HCT116 (cell line): ENCODE measurements around the gene ARSB. TPM values are rescaled to one million over a fixed set of nuclear protein-coding genes. Genes with fewer than 3 reads are reported as not detected.

Experiments used
- ATAC-seq: fragments of 200-7000 bp; cut with Tn5 transposase; 2 replicates; pipeline ENCODE4 v1.9.1; 2020; ENCODE audit warnings: mild to moderate bottlenecking, moderate library complexity
- BruUV-seq: library from RNA; stranded (reverse); fragments of 400-500 nt; replicated peaks from 2 replicates; lab custom pipeline; 2021; lab: Mats Ljungman, UMichigan
- CTCF ChIA-PET: fragments of 300-600 bp; sonication (Branson Sonifier 250); formaldehyde crosslinking; loops from one replicate; lab custom pipeline; 2021; ENCODE audit warnings: antibody characterized with exemption; lab: Charles Lee
- POLR2A ChIA-PET: fragments of 300-600, 350-600 bp; sonication (Branson Sonifier 250); formaldehyde crosslinking; loops from one replicate; lab custom pipeline; 2021; ENCODE audit warnings: antibody characterized with exemption; lab: Charles Lee
- RAD21 ChIA-PET, 2 experiments: fragments of 300-600 bp; sonication (Branson Sonifier 250); formaldehyde crosslinking; loops; one replicate each; lab custom pipeline; 2023; ENCODE audit warnings: low total read pairs in 2 of 2; ENCODE audit not compliant: uncharacterized antibody in 2 of 2, unreplicated experiment in 2 of 2, low non-redundant PET in 1 of 2; lab: Charles Lee
- DNase-seq: peaks from one replicate; pipeline ENCODE4 v3.0.0-alpha.2; 2010; ENCODE audit warnings: low read depth, low spot score
- H2AFZ ChIP-seq: fragments of 200-600 bp; shearing (Covaris generic), sonication (generic); 2 replicates; pipeline ENCODE4 v1.6.1; 2017; ENCODE audit warnings: low read depth, mixed run types, mixed read lengths, antibody characterized with exemption, low read length; ENCODE audit not compliant: poor library complexity, severe bottlenecking
- H3K27ac ChIP-seq: 2 replicates; pipeline ENCODE4 v1.5.1; 2012; ENCODE audit warnings: low read depth, low read length
- H3K27me3 ChIP-seq: fragments of 200-600 bp; sonication (generic); 2 replicates; pipeline ENCODE4 v1.6.1; 2016; ENCODE audit warnings: mixed run types, low read length, mixed read lengths; ENCODE audit not compliant: insufficient read depth
- H3K36me3 ChIP-seq, 2 experiments: fragments of 200-500 bp in 1 of 2; fragments of 200-600 bp in 1 of 2; sonication (Bioruptor generic) in 1 of 2; sonication (generic) in 1 of 2; 2 replicates each; pipeline versions ENCODE4 v1.5.1 to v1.6.1; 2014 to 2016; ENCODE audit warnings: low read length in 2 of 2, inconsistent platforms in 1 of 2, mixed read lengths in 1 of 2, mixed run types in 1 of 2; ENCODE audit not compliant: insufficient read depth in 2 of 2, control insufficient read depth in 1 of 2
- H3K4me1 ChIP-seq, 2 experiments: fragments of 200-600 bp in 1 of 2; sonication (generic) in 1 of 2; 2 replicates each; pipeline versions ENCODE4 v1.5.1 to v1.6.1; 2012 to 2017; ENCODE audit warnings: low read length in 2 of 2, inconsistent platforms in 1 of 2, mild to moderate bottlenecking in 1 of 2, mixed read lengths in 1 of 2, mixed run types in 1 of 2, moderate library complexity in 1 of 2; ENCODE audit not compliant: insufficient read depth in 2 of 2, control insufficient read depth in 1 of 2
- H3K4me2 ChIP-seq: fragments of 200-600 bp; sonication (generic); 2 replicates; pipeline ENCODE4 v1.6.1; 2017; ENCODE audit warnings: mixed run types, low read length, mixed read lengths
- H3K4me3 ChIP-seq, 2 experiments: fragments of 200-600 bp in 1 of 2; sonication (generic) in 1 of 2; replicated peaks in 1 of 2; 2 replicates each; pipeline ENCODE4 v1.5.1; 2011 to 2016; ENCODE audit warnings: low read length in 2 of 2, control low read depth in 1 of 2, low read depth in 1 of 2, mild to moderate bottlenecking in 1 of 2, mixed read lengths in 1 of 2, mixed run types in 1 of 2
- H3K79me2 ChIP-seq: fragments of 200-600 bp; sonication (generic); 2 replicates; pipeline ENCODE4 v1.6.1; 2017; ENCODE audit warnings: mild to moderate bottlenecking, mixed run types, low read length, moderate library complexity, mixed read lengths; ENCODE audit not compliant: insufficient read depth
- H3K9ac ChIP-seq: fragments of 200-600 bp; sonication (generic); 2 replicates; pipeline ENCODE4 v1.6.1; 2016; ENCODE audit warnings: low read length, mixed read lengths
- H3K9me2 ChIP-seq: fragments of 200-600 bp; sonication (generic), shearing (Covaris generic); 2 replicates; pipeline ENCODE4 v1.6.1; 2017; ENCODE audit warnings: mixed run types, mild to moderate bottlenecking, moderate library complexity; ENCODE audit not compliant: insufficient read depth
- H3K9me3 ChIP-seq, 2 experiments: fragments of 200-500 bp in 1 of 2; fragments of 200-600 bp in 1 of 2; sonication (Bioruptor generic) in 1 of 2; sonication (generic) in 1 of 2; 2 replicates each; pipeline ENCODE4 v1.6.1; 2014 to 2017; ENCODE audit warnings: low read length in 2 of 2, mixed read lengths in 2 of 2, inconsistent platforms in 1 of 2, low read depth in 1 of 2, mild to moderate bottlenecking in 1 of 2, mixed run types in 1 of 2, moderate library complexity in 1 of 2; ENCODE audit not compliant: control insufficient read depth in 1 of 2, insufficient read depth in 1 of 2
- H4K20me1 ChIP-seq: fragments of 200-600 bp; sonication (generic), shearing (Covaris generic); 2 replicates; pipeline ENCODE4 v1.6.1; 2017; ENCODE audit warnings: mixed run types, mild to moderate bottlenecking, moderate library complexity; ENCODE audit not compliant: insufficient read depth
- CBX3 ChIP-seq: IDR thresholded peaks from 2 replicates; pipeline ENCODE4 v1.6.1; 2012; ENCODE audit warnings: low read depth
- FOSL1 ChIP-seq: IDR thresholded peaks from 2 replicates; pipeline ENCODE4 v1.6.1; 2012; ENCODE audit warnings: low read depth
- SIN3A ChIP-seq: IDR thresholded peaks from 2 replicates; pipeline ENCODE4 v1.6.1; 2012; ENCODE audit warnings: low read depth
- intact Hi-C: fragments of 100-400 bp; cut with micrococcal nuclease; formaldehyde crosslinking; loops from 2 replicates; pipeline ENCODE4 v1.10.0; 2022
- total RNA-seq: library from RNA; stranded (reverse); gene quantifications from one replicate; pipeline ENCODE4 v1.2.1, GENCODE V29; 2021; ENCODE audit not compliant: unreplicated experiment
- TF ChIP-seq, protein P1 (sequence below), 3 experiments: fragments of 200-600 bp in 1 of 3; sonication (generic) in 1 of 3; IDR thresholded peaks in 2 of 3; conservative IDR thresholded peaks in 1 of 3; 2 replicates each; pipeline ENCODE4 v1.5.1; 2012 to 2017; ENCODE audit warnings: low read depth in 2 of 3, low read length in 2 of 3, antibody characterized with exemption in 1 of 3, borderline replicate concordance in 1 of 3, control low read depth in 1 of 3, mild to moderate bottlenecking in 1 of 3, mixed read lengths in 1 of 3, mixed run types in 1 of 3, moderate library complexity in 1 of 3; ENCODE audit not compliant: insufficient read depth in 1 of 3
- TF ChIP-seq, protein P2 (sequence below): IDR thresholded peaks from 2 replicates; pipeline ENCODE4 v1.6.1; 2012
- TF ChIP-seq, protein P3 (sequence below): IDR thresholded peaks from 2 replicates; pipeline ENCODE4 v1.6.1; 2012

The ARSB gene
- total RNA-seq, 1 experiment from 2014 or later: 4.8 TPM

DNA sequence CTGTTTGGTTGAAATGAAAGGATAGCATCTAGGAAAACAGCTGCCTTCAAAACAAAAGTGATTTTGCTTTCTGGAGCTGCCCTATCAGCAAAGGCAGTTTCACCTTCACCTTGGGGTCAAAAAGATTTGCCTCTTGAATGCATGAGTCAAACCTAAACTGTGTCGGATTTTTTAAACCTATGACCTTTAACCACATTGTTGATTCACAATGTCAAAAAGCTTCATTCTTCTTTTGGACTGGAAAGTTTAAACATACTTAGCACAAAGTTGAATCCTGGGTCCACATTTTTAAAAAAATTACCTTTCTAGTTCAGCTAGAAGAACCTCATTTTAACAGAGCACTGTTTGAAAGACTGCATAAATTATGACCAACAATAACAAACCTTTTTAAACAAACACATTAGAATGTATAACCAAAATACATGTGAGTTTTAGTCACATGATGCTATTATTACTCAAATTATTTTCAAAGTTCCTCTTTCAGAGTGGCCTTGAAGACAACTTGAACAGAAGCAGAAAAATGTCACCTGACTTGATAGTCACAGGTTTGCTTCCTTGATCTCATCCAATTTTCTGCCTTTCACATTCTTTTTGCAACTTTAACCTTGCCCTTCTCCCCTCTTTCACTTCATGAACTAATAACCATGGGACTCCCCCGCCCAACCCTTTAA lies 226.8 kb downstream of the ARSB start:
- Histone ChIP-seq H3K4me2 (no peak overlapping the region), H3K9ac (no peak overlapping the region), H3K9me2 (peaks cover 4% of the 10 kb centered on the region; the same call in 1 of the 2 replicates), H3K36me3 (no peaks in the 10 kb centered on the region), H3K79me2 (no peaks in the 10 kb centered on the region), H3K9me3 (no peaks in the 10 kb centered on the region), H3K27me3 (no peaks in the 10 kb centered on the region; the same call in 1 of the 2 replicates), H4K20me1 (no peaks in the 10 kb centered on the region), H2AFZ (no peak overlapping the region), H3K27ac (no peak overlapping the region), H3K4me1 (no peaks in the 10 kb centered on the region), H3K4me3 (no peak overlapping the region)
- intact Hi-C loops: no loop called here
- CTCF ChIA-PET: no interaction called here
- ATAC-seq (no peak), DNase-seq (no peak)
- RAD21 ChIA-PET: no interaction called here
- TF ChIP-seq, protein P1, sequence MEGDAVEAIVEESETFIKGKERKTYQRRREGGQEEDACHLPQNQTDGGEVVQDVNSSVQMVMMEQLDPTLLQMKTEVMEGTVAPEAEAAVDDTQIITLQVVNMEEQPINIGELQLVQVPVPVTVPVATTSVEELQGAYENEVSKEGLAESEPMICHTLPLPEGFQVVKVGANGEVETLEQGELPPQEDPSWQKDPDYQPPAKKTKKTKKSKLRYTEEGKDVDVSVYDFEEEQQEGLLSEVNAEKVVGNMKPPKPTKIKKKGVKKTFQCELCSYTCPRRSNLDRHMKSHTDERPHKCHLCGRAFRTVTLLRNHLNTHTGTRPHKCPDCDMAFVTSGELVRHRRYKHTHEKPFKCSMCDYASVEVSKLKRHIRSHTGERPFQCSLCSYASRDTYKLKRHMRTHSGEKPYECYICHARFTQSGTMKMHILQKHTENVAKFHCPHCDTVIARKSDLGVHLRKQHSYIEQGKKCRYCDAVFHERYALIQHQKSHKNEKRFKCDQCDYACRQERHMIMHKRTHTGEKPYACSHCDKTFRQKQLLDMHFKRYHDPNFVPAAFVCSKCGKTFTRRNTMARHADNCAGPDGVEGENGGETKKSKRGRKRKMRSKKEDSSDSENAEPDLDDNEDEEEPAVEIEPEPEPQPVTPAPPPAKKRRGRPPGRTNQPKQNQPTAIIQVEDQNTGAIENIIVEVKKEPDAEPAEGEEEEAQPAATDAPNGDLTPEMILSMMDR (IDR thresholded peaks at IDR 0.05 in 2 of 3, conservative IDR thresholded peaks at IDR 0.05 in 1 of 3; ENCODE audit: borderline replicate concordance in 1 of 3, insufficient read depth in 1 of 3, low read depth in 2 of 3, low read length in 2 of 3): no peak
- no peak for TF ChIP-seq FOSL1
- no peak for TF ChIP-seq CBX3
- no peak for TF ChIP-seq SIN3A
- TF ChIP-seq, protein P2, sequence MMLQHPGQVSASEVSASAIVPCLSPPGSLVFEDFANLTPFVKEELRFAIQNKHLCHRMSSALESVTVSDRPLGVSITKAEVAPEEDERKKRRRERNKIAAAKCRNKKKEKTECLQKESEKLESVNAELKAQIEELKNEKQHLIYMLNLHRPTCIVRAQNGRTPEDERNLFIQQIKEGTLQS: no peak
- TF ChIP-seq, protein P3, sequence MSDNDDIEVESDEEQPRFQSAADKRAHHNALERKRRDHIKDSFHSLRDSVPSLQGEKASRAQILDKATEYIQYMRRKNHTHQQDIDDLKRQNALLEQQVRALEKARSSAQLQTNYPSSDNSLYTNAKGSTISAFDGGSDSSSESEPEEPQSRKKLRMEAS: no peak
- POLR2A ChIA-PET: no interaction called here
- no TSS peak for BruUV-seq
